Right lobe of liver (tissue), 4 donors: ENCODE data around the gene ANKFN1.

Experiments
- CTCF ChIP-seq, 4 donors: fragments of 200-600 bp in 3 of 4; fragments of 450-650 bp in 1 of 4; IDR thresholded peaks; one replicate each; pipeline versions ENCODE4 v1.5.1 to v1.8.0; 2016 to 2022; ENCODE audit warnings: antibody characterized with exemption in 4 of 4, mild to moderate bottlenecking in 2 of 4
- POLR2A ChIP-seq: fragments of 450-650 bp; IDR thresholded peaks from one replicate; pipeline ENCODE4 v1.6.1; 2017; ENCODE audit warnings: antibody characterized with exemption, mild to moderate bottlenecking
- donor health status: DM: no; HTN: no; CAD: no.
- donor health status: DM: no; HTN: no; CAD: no.
- donor health status: DM: no; HTN: yes; CAD: no.

GRCh38 chr17:56481659-56482058 is 328.4 kb downstream of the ANKFN1 start:
- TF ChIP-seq CTCF (IDR thresholded peaks at IDR 0.05) (no peak), POLR2A (no peak)
